ENCODE results near the gene DIAPH2. TPM values are rescaled to one million over a fixed set of nuclear protein-coding genes. Genes with fewer than 3 reads are reported as not detected.
A peak's percentile ranks its signal among the peaks of the same experiment; 100 is the strongest.

The DIAPH2 gene
- total and polyA plus RNA-seq, 4 donors = 7.2 to 57.6 (median 15.5) TPM

DNA sequence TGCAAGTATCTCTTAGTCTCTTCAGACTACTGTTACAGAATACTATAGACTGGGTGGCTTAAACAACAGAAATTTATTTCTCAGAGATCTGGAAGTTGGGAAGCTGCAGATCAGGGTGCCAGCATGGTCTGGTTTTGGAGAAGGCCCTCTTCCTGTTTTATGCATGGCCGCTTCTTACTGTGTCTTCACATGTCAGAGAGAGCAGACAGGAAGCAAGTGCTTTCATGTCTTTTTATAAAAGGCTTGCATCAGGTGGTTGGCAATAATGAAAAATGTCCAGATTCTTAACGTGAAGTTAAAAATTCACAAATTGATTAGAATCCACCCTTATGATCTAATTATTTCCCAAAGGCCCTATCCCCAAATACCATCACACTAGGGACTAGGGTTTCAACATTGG lies 484.0 kb downstream of the DIAPH2 start:
- H3K27me3 ChIP-seq (ENCODE audit: control insufficient read depth in 3 of 3, insufficient read depth in 3 of 3, low read length in 2 of 3) = peaks cover 0 to 15% (median 0%) of the 10 kb centered on the region in 3 donors

DNA sequence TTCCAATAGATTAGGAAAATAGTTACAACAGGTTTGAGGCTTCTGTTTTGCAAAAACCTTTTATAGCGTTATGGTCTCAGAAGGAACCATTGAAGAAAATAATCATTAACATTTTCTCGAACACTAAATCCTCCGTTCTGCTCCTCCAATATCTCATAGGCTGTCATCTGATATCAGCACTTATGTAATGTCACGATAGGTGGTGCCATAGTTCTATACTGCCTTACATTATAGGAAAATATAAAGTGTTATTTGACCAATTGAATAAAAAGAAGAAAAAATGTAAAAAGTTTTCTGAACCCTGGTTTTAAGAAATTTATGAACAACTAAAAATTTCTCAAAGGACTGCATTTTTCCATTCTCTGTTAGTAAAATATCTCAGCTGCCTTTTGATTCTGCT lies 490.5 kb downstream of the DIAPH2 start:
- DNase-seq = no peak
- WGBS, 2 donors = 90% methylated on average over 4 of the region's 4 CpGs

More for the DNA sequence above, 484.0 kb downstream of the DIAPH2 start:
- no peak overlapping the region for H3K4me3 ChIP-seq
- H3K9ac ChIP-seq (ENCODE audit: insufficient read depth in 1 of 2, low read length in 2 of 2) = no peak overlapping the region
- no peak overlapping the region for H3K27ac ChIP-seq (ENCODE audit: low read depth in 1 of 2, low read length in 1 of 2)
- no peaks in the 10 kb centered on the region for H3K36me3 ChIP-seq (ENCODE audit: control insufficient read depth in 4 of 4, insufficient read depth in 4 of 4, low read length in 4 of 4)
- TF ChIP-seq, protein P1, sequence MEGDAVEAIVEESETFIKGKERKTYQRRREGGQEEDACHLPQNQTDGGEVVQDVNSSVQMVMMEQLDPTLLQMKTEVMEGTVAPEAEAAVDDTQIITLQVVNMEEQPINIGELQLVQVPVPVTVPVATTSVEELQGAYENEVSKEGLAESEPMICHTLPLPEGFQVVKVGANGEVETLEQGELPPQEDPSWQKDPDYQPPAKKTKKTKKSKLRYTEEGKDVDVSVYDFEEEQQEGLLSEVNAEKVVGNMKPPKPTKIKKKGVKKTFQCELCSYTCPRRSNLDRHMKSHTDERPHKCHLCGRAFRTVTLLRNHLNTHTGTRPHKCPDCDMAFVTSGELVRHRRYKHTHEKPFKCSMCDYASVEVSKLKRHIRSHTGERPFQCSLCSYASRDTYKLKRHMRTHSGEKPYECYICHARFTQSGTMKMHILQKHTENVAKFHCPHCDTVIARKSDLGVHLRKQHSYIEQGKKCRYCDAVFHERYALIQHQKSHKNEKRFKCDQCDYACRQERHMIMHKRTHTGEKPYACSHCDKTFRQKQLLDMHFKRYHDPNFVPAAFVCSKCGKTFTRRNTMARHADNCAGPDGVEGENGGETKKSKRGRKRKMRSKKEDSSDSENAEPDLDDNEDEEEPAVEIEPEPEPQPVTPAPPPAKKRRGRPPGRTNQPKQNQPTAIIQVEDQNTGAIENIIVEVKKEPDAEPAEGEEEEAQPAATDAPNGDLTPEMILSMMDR (IDR thresholded peaks at IDR 0.05; ENCODE audit: control extremely low read depth, extremely low read depth) = no peak
- no peak for ATAC-seq (ENCODE audit: insufficient read depth, low FRiP score)
- no peaks in the 10 kb centered on the region for H3K9me3 ChIP-seq (ENCODE audit: control insufficient read depth in 4 of 4, insufficient read depth in 3 of 4, low read length in 3 of 4)
- DNase-seq = no peak
- 58 to 80% methylated on average over 2 of the region's 2 CpGs for WGBS, 2 donors
- no peaks in the 10 kb centered on the region for H3K4me1 ChIP-seq (ENCODE audit: control insufficient read depth in 5 of 5, insufficient read depth in 5 of 5, low read length in 5 of 5)

DNA sequence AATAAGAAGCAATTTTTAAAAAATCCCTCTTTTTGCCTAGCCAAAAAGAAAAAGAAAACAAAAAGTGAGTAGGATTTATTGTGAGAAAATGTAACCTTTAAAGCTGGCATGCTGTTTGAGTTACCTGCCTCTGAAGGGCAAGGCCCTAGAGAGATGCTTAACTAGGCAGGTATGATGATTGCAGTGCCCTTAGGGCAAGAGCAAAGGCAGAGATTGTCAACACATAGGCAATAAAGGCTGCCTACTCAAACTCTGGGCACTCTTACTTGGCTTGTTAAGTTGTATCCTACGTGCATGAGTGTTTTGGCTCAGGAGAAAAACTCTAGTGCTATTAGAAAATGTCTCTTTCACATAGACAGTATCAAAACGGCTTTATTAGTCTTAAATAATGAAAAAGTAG lies 505.0 kb downstream of the DIAPH2 start:
- H3K9me3 ChIP-seq (ENCODE audit: control insufficient read depth in 4 of 4, insufficient read depth in 3 of 4, low read length in 3 of 4) = no peaks in the 10 kb centered on the region
- DNase-seq (peak in 1 of 3 donors; percentile 13), ATAC-seq (ENCODE audit: insufficient read depth, low FRiP score) (no peak)
- no peaks in the 10 kb centered on the region for H3K36me3 ChIP-seq (ENCODE audit: control insufficient read depth in 4 of 4, insufficient read depth in 4 of 4, low read length in 4 of 4)
- peaks cover 0 to 11% (median 2%) of the 10 kb centered on the region in 3 donors for H3K27me3 ChIP-seq (ENCODE audit: control insufficient read depth in 3 of 3, insufficient read depth in 3 of 3, low read length in 2 of 3)
- TF ChIP-seq, protein P1 (IDR thresholded peaks at IDR 0.05; ENCODE audit: control extremely low read depth, extremely low read depth) = no peak
- H3K9ac ChIP-seq (ENCODE audit: insufficient read depth in 1 of 2, low read length in 2 of 2) = no peak overlapping the region
- H3K4me1 ChIP-seq (ENCODE audit: control insufficient read depth in 5 of 5, insufficient read depth in 5 of 5, low read length in 5 of 5) = no peaks in the 10 kb centered on the region
- H3K27ac ChIP-seq (ENCODE audit: low read depth in 1 of 2, low read length in 1 of 2) = no peak overlapping the region
- WGBS, 2 donors = 51 to 83% methylated on average over 2 of the region's 2 CpGs
- H3K4me3 ChIP-seq = no peak overlapping the region

More for the DNA sequence above, 490.5 kb downstream of the DIAPH2 start:
- Histone ChIP-seq H3K9ac (ENCODE audit: insufficient read depth in 1 of 2, low read length in 2 of 2) (no peak overlapping the region), H3K27ac (ENCODE audit: low read depth in 1 of 2, low read length in 1 of 2) (no peak overlapping the region), H3K36me3 (ENCODE audit: control insufficient read depth in 4 of 4, insufficient read depth in 4 of 4, low read length in 4 of 4) (no peaks in the 10 kb centered on the region), H3K4me1 (ENCODE audit: control insufficient read depth in 5 of 5, insufficient read depth in 5 of 5, low read length in 5 of 5) (no peaks in the 10 kb centered on the region), H3K9me3 (ENCODE audit: control insufficient read depth in 4 of 4, insufficient read depth in 3 of 4, low read length in 3 of 4) (no peaks in the 10 kb centered on the region), H3K4me3 (no peak overlapping the region), H3K27me3 (ENCODE audit: control insufficient read depth in 3 of 3, insufficient read depth in 3 of 3, low read length in 2 of 3) (peaks cover 0 to 15% (median 0%) of the 10 kb centered on the region in 3 donors)
- TF ChIP-seq, protein P1 (IDR thresholded peaks at IDR 0.05; ENCODE audit: control extremely low read depth, extremely low read depth) = no peak
- no peak for ATAC-seq (ENCODE audit: insufficient read depth, low FRiP score)

GRCh38 chrX:97199501-97199900 lies 514.9 kb downstream of the DIAPH2 start:
- Histone ChIP-seq H3K4me3 (no peak overlapping the region), H3K9me3 (ENCODE audit: control insufficient read depth in 4 of 4, insufficient read depth in 3 of 4, low read length in 3 of 4) (no peaks in the 10 kb centered on the region), H3K36me3 (ENCODE audit: control insufficient read depth in 4 of 4, insufficient read depth in 4 of 4, low read length in 4 of 4) (no peaks in the 10 kb centered on the region), H3K4me1 (ENCODE audit: control insufficient read depth in 5 of 5, insufficient read depth in 5 of 5, low read length in 5 of 5) (no peaks in the 10 kb centered on the region), H3K27me3 (ENCODE audit: control insufficient read depth in 3 of 3, insufficient read depth in 3 of 3, low read length in 2 of 3) (peaks cover 0 to 14% (median 2%) of the 10 kb centered on the region in 3 donors), H3K9ac (ENCODE audit: insufficient read depth in 1 of 2, low read length in 2 of 2) (no peak overlapping the region), H3K27ac (ENCODE audit: low read depth in 1 of 2, low read length in 1 of 2) (no peak overlapping the region)
- TF ChIP-seq, protein P1 (IDR thresholded peaks at IDR 0.05; ENCODE audit: control extremely low read depth, extremely low read depth) = no peak
- WGBS, 2 donors = 81 to 87% methylated on average over 2 of the region's 2 CpGs
- ATAC-seq (ENCODE audit: insufficient read depth, low FRiP score) = no peak
- no peak for DNase-seq
